ENCODE results near the gene KDM4F. TPM values are rescaled to one million over a fixed set of nuclear protein-coding genes. Genes with fewer than 3 reads are reported as not detected.

KDM4F gene
- total RNA-seq, 6 experiments from 2014 or later, result not detected

GRCh38 chr11:95081010-95081409 is 31.8 kb downstream of the KDM4F start:
- H3K27me3 Mint-ChIP-seq (ENCODE audit: insufficient read depth), result peaks cover 8% of the 10 kb centered on the region
- DNase-seq, result no peak
- no peak overlapping the region for H3K27ac Mint-ChIP-seq
- no peaks in the 10 kb centered on the region for H3K36me3 Mint-ChIP-seq (ENCODE audit: low read depth)
- H3K4me3 Mint-ChIP-seq, result no peak overlapping the region
- H3K9me3 Mint-ChIP-seq, result no peaks in the 10 kb centered on the region
- H3K4me1 Mint-ChIP-seq (ENCODE audit: low read depth), result peaks cover 12% of the 10 kb centered on the region
- TF ChIP-seq CTCF (IDR thresholded peaks at IDR 0.05), result no peak

GRCh38 chr11:95081412-95081811 is 32.2 kb downstream of the KDM4F start:
- Mint-ChIP-seq H3K27me3 (ENCODE audit: insufficient read depth) (peaks cover 9% of the 10 kb centered on the region), H3K36me3 (ENCODE audit: low read depth) (no peaks in the 10 kb centered on the region), H3K9me3 (no peaks in the 10 kb centered on the region), H3K27ac (no peak overlapping the region), H3K4me1 (ENCODE audit: low read depth) (peaks cover 9% of the 10 kb centered on the region), H3K4me3 (no peak overlapping the region)
- DNase-seq, result no peak
- TF ChIP-seq CTCF (IDR thresholded peaks at IDR 0.05), result no peak

GRCh38 chr11:95082576-95083001 is 33.4 kb downstream of the KDM4F start:
- 0 out of 2 replicates have a peak, but pooled peaks cover 6% of the 10 kb centered on the region for H3K4me1 Mint-ChIP-seq (ENCODE audit: low read depth)
- no peak for TF ChIP-seq CTCF (IDR thresholded peaks at IDR 0.05)
- H3K36me3 Mint-ChIP-seq (ENCODE audit: low read depth), result no peaks in the 10 kb centered on the region
- no peak overlapping the region for H3K27ac Mint-ChIP-seq
- no peaks in the 10 kb centered on the region for H3K9me3 Mint-ChIP-seq
- H3K4me3 Mint-ChIP-seq, result no peak overlapping the region
- DNase-seq, result no peak
- H3K27me3 Mint-ChIP-seq (ENCODE audit: insufficient read depth), result peaks cover 12% of the 10 kb centered on the region

GRCh38 chr11:95084509-95084908 is 35.3 kb downstream of the KDM4F start:
- Mint-ChIP-seq H3K4me3 (no peak overlapping the region), H3K27me3 (ENCODE audit: insufficient read depth) (peaks cover 12% of the 10 kb centered on the region), H3K4me1 (ENCODE audit: low read depth) (0 out of 2 replicates have a peak, but pooled peaks cover 6% of the 10 kb centered on the region), H3K27ac (no peak overlapping the region), H3K9me3 (no peaks in the 10 kb centered on the region), H3K36me3 (ENCODE audit: low read depth) (no peaks in the 10 kb centered on the region)
- no peak for TF ChIP-seq CTCF (IDR thresholded peaks at IDR 0.05)
- no peak for DNase-seq

GRCh38 chr11:95085117-95085816 is 36.0 kb downstream of the KDM4F start:
- Mint-ChIP-seq H3K4me1 (ENCODE audit: low read depth) (peaks cover 7% of the 10 kb centered on the region), H3K36me3 (ENCODE audit: low read depth) (no peaks in the 10 kb centered on the region)

More at GRCh38 chr11:95085117-95085816, 36.0 kb downstream of the KDM4F start:
- DNase-seq, result no peak
- TF ChIP-seq CTCF (IDR thresholded peaks at IDR 0.05), result no peak
- H3K4me3 Mint-ChIP-seq, result no peak overlapping the region
- H3K27me3 Mint-ChIP-seq (ENCODE audit: insufficient read depth), result peaks cover 12% of the 10 kb centered on the region
- no peak overlapping the region for H3K27ac Mint-ChIP-seq
- no peaks in the 10 kb centered on the region for H3K9me3 Mint-ChIP-seq
